B cell (primary cell): Measurements from ENCODE around the gene SCGB1D1.

Source experiments
- CTCF ChIP-seq: fragments of 200-600 bp; IDR thresholded peaks from one replicate; pipeline ENCODE4 v1.8.0; 2022; ENCODE audit warnings: antibody characterized with exemption, mild to moderate bottlenecking
- EZH2 ChIP-seq: IDR thresholded peaks from 2 replicates; pipeline ENCODE4 v1.6.1; 2012; ENCODE audit warnings: borderline replicate concordance, low read depth, mild to moderate bottlenecking, moderate library complexity, low read length; ENCODE audit not compliant: insufficient read depth, poor library complexity, severe bottlenecking

- no peak for TF ChIP-seq EZH2
- no peak for TF ChIP-seq CTCF
Measured at GRCh38 chr11:62237499-62237898, 47.5 kb downstream of the SCGB1D1 start.
